ENCODE results near the gene HAUS6. TPM values are rescaled to one million over a fixed set of nuclear protein-coding genes. Genes with fewer than 3 reads are reported as not detected.
"Not testable (repeated sequence)": the region's sequence is repeated elsewhere in the genome, so short reads cannot be mapped to it uniquely, and the experiment has no call there.

Gene HAUS6
- total RNA-seq, 1 donor from 2014 or later: 32.2 TPM

DNA sequence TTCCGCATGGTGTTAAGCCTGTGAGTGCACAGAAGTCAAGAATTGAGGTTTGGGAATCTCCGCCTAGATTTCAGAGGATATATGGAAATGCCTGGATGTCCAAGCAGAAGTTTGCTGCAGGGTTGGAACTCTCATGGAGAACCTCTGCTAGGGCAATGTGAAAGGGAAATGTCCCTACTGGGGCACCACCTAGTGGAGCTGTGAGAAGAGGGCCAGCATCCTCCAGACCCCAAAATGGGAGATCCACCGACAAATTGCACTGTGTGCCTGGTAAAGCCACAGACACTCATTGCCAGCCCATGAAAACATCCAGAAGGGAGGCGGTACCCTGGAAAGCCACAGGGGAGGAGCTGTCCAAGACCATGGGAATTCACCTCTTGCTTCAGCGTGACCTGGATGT is 66.1 kb downstream of the HAUS6 start:
- Mint-ChIP-seq H3K4me3 (no peak overlapping the region), H3K27me3 (peaks cover 9% of the 10 kb centered on the region), H3K4me1 (no peaks in the 10 kb centered on the region), H3K9me3 (no peaks in the 10 kb centered on the region), H3K27ac (no peak overlapping the region), H3K36me3 (ENCODE audit: low read depth) (no peaks in the 10 kb centered on the region)
- no peak for DNase-seq
- intact Hi-C loops (cut with micrococcal nuclease): no loop called here

DNA sequence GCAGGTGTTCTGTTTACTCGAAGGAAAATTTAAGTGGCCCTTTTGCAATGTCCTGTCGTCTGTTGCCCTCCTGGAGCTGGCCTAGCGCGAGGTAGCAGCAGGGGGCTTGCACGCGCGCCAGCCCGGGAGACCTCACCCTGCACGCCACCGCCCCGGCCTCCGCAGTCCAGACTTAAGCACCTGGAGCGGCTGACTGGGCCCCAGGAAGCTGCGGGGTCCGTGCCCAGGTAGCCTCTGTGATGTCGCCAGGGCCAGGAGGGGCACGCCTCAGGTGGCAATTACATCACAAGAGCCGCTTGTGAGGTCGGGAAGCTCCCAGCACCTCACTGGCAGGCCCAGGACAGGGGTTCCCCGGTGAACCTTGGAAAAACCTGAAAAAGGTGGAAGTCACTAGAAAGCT is 69.7 kb downstream of the HAUS6 start, which contains the start of gene SAXO1:
TSS of gene SAXO1 (minus strand) at position 195 of the 400 bp plus-strand sequence. CDS start 301 bp downstream, outside the sequence.
- no peaks in the 10 kb centered on the region for H3K9me3 Mint-ChIP-seq
- intact Hi-C loops (cut with micrococcal nuclease): no loop called here
- H3K4me3 Mint-ChIP-seq: no peak within 1 kb of the TSS
- H3K4me1 Mint-ChIP-seq: peaks cover 4% of the 10 kb centered on the region
- H3K36me3 Mint-ChIP-seq (ENCODE audit: low read depth): no peaks in the 10 kb centered on the region
- H3K27ac Mint-ChIP-seq: no peak within 1 kb of the TSS
- H3K27me3 Mint-ChIP-seq: peaks cover 10% of the 10 kb centered on the region
- DNase-seq: no peak

DNA sequence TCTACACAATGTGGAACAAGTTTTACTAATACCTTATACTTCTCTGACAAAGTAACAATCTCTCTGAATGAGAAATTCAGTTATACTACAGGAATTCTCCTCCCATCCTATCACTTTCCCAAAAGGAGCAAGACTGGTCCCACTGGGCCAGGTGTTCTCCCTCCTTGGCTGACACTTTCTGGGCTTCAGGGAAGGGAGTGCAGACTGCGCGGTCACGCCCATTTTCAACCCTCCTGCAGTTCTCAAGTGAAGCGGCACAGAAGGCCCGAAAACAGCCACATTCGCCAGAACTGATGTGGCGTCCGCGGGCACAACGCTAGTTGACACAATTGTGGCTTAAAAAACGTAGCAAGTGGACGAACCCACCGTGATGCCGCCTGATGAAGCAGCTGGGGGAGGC is 70.3 kb downstream of the HAUS6 start:
- Mint-ChIP-seq H3K9me3 (no peaks in the 10 kb centered on the region), H3K36me3 (ENCODE audit: low read depth) (no peaks in the 10 kb centered on the region), H3K27ac (no peak overlapping the region), H3K27me3 (peaks cover 10% of the 10 kb centered on the region), H3K4me3 (no peak overlapping the region), H3K4me1 (peaks cover 4% of the 10 kb centered on the region)
- intact Hi-C loops (cut with micrococcal nuclease): no loop called here
- no peak for DNase-seq

DNA sequence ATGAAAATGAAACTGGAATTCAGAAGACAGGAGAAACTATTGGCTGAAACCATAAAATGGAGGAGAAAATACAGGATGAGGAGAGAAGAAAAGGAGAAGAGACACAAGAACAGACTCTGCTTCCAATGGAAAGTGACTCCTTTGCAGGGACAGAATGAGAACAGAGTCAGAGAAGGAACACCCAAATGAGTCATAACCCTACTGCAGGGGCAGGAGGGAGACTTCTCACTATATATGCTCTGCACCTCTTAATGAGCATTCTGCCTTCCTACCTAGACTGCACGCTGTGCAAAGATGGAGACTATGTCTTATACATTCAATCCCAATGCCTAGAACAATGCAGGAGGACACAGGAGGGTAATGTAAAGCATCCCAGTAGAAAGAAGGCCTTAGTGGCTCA is 71.8 kb downstream of the HAUS6 start:
- no peaks in the 10 kb centered on the region for H3K36me3 Mint-ChIP-seq (ENCODE audit: low read depth)
- no peak overlapping the region for H3K4me3 Mint-ChIP-seq
- H3K27ac Mint-ChIP-seq: no peak overlapping the region
- no peaks in the 10 kb centered on the region for H3K9me3 Mint-ChIP-seq
- H3K27me3 Mint-ChIP-seq: peaks cover 10% of the 10 kb centered on the region
- DNase-seq: no peak
- H3K4me1 Mint-ChIP-seq: peaks cover 11% of the 10 kb centered on the region
- intact Hi-C loops (cut with micrococcal nuclease): no loop called here

DNA sequence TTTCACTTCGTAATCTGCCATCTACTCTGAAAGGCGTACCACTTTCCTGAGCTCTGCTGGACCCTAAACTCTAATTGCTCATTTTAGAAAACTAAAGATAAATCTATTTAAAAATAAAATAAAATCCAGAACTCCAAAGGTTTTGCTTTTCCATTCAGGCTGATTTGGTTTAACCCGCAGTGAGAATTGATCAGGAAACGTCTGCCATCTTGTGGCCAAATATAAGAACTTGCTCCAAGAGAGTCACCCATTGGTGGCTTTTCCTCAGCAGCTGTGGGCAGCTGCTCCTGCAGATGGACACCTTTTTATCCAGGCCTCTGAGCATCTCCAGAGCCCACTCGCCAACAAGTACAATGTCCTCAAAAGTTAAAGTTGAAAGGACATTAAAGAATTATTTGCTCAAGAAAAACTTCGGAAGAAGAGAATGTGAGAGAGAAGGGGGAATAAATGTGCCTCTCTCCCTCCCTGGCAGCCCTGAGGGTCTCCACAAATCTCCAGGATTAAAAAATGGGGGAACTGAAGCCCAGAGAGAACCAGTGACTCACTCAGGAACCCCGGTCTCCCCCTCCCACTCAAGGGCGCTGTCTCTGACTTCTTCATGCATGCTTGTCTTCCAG is 73.8 kb downstream of the HAUS6 start:
- H3K4me3 Mint-ChIP-seq: no peak overlapping the region

DNA sequence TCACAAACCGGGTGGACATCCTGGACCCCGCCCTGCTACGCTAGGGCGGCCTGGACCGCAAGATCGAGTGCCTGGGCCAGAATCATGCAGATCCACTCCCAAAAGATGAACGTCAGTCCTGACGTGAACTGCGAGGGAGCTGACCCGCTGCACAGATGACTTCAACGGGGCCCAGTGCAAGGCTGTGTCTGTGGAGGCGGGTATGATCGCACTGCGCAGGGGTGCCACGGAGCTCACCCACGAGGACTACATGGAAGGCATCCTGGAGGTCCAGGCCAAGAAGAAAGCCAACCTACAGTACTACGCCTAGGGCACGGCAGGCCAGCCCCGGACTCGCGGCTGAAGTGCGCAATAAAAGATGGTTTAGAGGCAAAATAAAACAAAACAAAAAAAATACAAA is 74.9 kb downstream of the HAUS6 start:
- intact Hi-C loops (cut with micrococcal nuclease): loop anchor here (5.0 to 10.0 kb wide), 2 partner anchors 583 to 1216 kb away; no protein-coding TSS in a partner anchor
- no peak overlapping the region for H3K4me3 Mint-ChIP-seq
- peaks cover 19% of the 10 kb centered on the region for H3K27me3 Mint-ChIP-seq
- H3K4me1 Mint-ChIP-seq: peaks cover 11% of the 10 kb centered on the region
- no peaks in the 10 kb centered on the region for H3K9me3 Mint-ChIP-seq
- H3K27ac Mint-ChIP-seq: no peak overlapping the region
- no peaks in the 10 kb centered on the region for H3K36me3 Mint-ChIP-seq (ENCODE audit: low read depth)
- DNase-seq: no peak

More for the DNA sequence above, 73.8 kb downstream of the HAUS6 start:
- Mint-ChIP-seq H3K36me3 (ENCODE audit: low read depth) (no peaks in the 10 kb centered on the region), H3K27me3 (peaks cover 11% of the 10 kb centered on the region), H3K9me3 (no peaks in the 10 kb centered on the region), H3K27ac (no peak overlapping the region), H3K4me1 (peaks cover 11% of the 10 kb centered on the region)
- intact Hi-C loops (cut with micrococcal nuclease): loop anchor here (1.0 to 10.0 kb wide), 3 partner anchors 584 to 1217 kb away; no protein-coding TSS in a partner anchor
- peak; percentile 81 for DNase-seq

DNA sequence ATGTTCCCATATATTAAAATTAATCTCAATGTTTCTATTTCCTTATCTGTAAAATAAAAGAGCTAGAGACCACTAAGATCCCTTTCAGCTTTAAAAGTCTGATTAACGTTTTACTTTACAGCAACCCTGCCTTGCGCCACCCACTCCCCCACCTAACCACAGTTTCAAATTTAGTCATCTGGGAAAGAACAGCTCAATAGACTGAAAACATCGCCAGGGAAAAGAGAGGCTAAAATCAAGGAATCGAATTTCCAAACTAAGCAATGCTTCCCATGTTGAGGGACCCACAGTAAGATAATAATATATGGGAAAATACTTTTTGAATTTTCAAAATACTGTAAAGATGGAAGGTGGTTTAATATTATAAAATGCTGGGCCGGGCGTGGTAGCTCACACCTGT is 76.3 kb downstream of the HAUS6 start:
- Mint-ChIP-seq H3K4me1 (peaks cover 11% of the 10 kb centered on the region), H3K27ac (no peak overlapping the region), H3K4me3 (no peak overlapping the region), H3K36me3 (ENCODE audit: low read depth) (no peaks in the 10 kb centered on the region), H3K27me3 (peaks cover 27% of the 10 kb centered on the region), H3K9me3 (no peaks in the 10 kb centered on the region)
- DNase-seq: no peak
- intact Hi-C loops (cut with micrococcal nuclease): loop anchor here (5.0 to 10.0 kb wide), 2 partner anchors 582 to 1214 kb away; no protein-coding TSS in a partner anchor

DNA sequence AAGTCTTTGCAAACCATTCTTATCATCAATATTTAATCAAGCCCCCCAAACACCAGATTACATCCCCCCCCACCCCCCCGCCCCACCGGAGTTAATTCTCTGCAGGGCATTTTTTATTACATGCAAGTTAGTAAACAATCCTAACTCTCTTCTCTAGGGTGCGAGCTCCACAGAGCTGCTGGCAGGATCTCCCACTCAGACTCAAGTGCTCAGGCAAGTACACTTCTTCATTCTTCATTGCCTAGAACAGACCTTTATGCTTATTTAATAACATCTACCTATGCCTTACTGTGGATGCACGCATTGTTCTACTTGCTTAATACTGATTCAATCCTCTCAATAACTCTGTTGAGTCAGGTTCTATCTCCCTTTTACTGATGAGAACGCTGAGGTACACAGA is 79.6 kb downstream of the HAUS6 start:
- intact Hi-C loops (cut with micrococcal nuclease): loop anchor here (10.0 kb wide), 1 partner anchor 578 kb away; no protein-coding TSS in a partner anchor
- no peak overlapping the region for H3K4me3 Mint-ChIP-seq
- H3K27me3 Mint-ChIP-seq: peaks cover 24% of the 10 kb centered on the region
- no peaks in the 10 kb centered on the region for H3K9me3 Mint-ChIP-seq
- peaks cover 7% of the 10 kb centered on the region for H3K4me1 Mint-ChIP-seq
- no peak for DNase-seq
- H3K27ac Mint-ChIP-seq: no peak overlapping the region
- no peaks in the 10 kb centered on the region for H3K36me3 Mint-ChIP-seq (ENCODE audit: low read depth)

DNA sequence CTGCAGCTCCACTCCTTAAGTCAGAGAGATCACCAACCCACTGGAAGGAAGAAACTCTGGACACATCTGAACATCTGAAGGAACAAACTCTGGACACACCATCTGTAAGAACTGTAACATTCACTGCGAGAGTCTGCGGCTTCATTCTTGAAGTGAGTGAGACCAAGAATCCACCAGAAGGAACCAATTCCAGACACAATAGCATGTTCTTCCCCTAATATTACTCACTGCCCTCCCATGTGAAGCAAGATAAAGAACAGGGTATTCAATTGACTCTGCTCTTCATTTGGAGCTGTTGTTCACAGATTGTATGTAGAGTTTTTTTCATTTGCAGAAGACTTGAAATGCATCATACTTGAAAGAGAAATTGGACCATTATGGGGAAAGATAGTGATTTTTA is 80.5 kb downstream of the HAUS6 start:
- H3K36me3 Mint-ChIP-seq (ENCODE audit: low read depth): no peaks in the 10 kb centered on the region
- peaks cover 24% of the 10 kb centered on the region for H3K27me3 Mint-ChIP-seq
- H3K27ac Mint-ChIP-seq: no peak overlapping the region
- H3K4me3 Mint-ChIP-seq: no peak overlapping the region
- H3K9me3 Mint-ChIP-seq: no peaks in the 10 kb centered on the region
- H3K4me1 Mint-ChIP-seq: peaks cover 7% of the 10 kb centered on the region
- intact Hi-C loops (cut with micrococcal nuclease): loop anchor here (10.0 kb wide), 1 partner anchor 577 kb away; no protein-coding TSS in a partner anchor
- DNase-seq: no peak

DNA sequence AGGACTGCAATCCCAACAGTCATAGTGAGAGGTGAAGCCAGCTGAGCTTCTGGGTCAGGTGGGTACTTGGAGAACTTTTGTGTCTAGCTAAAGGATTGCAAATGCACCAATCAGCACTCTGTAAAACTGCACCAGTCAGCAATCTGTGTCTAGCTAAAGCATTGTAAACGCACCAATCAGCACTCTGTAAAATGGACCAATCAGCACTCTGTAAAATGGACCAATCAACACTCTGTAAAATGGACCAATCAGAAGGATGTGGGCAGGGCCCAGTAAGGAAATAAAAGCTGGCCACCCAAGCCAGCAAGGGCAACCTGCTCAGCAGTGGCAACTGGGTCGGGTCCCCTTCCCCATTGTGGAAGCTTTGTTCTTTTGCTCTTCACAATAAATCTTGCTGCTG is 81.1 kb downstream of the HAUS6 start:
- H3K27me3 Mint-ChIP-seq: peaks cover 24% of the 10 kb centered on the region
- not testable (repeated sequence) for DNase-seq; H3K4me3 Mint-ChIP-seq; H3K27ac Mint-ChIP-seq; H3K4me1 Mint-ChIP-seq; H3K36me3 Mint-ChIP-seq (ENCODE audit: low read depth); H3K9me3 Mint-ChIP-seq
- intact Hi-C loops (cut with micrococcal nuclease): loop anchor here (10.0 kb wide), 1 partner anchor 577 kb away; no protein-coding TSS in a partner anchor

DNA sequence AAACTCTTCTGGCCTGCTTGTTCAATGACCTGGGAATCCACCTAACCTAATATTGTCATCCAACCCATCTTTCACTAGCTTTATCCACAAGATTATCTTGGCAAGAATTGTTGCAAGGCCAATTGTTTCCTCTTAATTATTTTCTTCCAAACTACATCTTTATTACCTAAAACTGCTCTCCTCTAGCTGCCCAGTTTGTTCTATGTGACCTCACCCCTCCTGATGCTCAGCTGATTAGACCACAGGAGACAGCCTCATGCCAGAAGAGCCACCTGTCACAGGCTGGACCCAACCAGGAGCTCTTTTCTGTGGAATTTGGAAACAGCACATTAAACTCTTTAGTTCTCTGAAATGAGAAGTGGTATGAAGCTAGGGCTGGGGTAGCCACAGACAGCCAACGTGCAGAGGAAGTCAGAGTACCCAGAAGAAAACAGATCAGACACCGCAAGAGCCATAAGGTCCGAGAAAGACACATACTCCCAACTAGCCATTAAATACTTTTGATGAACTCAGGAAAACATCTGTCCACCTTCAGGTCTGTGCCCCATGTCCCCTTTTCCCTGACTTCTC is 81.7 kb downstream of the HAUS6 start:
- H3K36me3 Mint-ChIP-seq (ENCODE audit: low read depth): no peaks in the 10 kb centered on the region
- H3K27ac Mint-ChIP-seq: no peak overlapping the region
- peaks cover 24% of the 10 kb centered on the region for H3K27me3 Mint-ChIP-seq
- intact Hi-C loops (cut with micrococcal nuclease): loop anchor here (10.0 kb wide), 1 partner anchor 576 kb away; no protein-coding TSS in a partner anchor
- no peak for DNase-seq
- H3K4me1 Mint-ChIP-seq: no peaks in the 10 kb centered on the region
- no peak overlapping the region for H3K4me3 Mint-ChIP-seq
- H3K9me3 Mint-ChIP-seq: no peaks in the 10 kb centered on the region

DNA sequence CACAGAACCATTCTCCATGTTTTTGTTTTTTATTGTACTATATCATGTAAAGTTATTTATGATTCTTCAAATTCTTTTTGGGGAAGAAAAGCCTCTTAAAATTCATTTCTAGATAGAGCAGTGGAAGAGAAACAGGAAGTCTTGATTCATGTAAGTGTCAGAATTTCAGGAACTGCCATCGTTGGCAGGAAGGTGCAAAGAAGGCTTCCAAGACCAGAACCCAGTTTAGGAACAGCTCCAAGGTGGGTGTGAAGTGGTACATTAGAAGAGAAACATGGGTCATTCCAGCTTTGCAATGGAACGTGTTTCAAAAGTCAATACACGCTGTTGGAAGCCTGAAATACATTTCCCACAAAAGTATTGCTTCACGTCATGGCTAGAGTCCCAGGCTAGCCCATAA is 84.5 kb downstream of the HAUS6 start:
- peaks cover 12% of the 10 kb centered on the region for H3K27me3 Mint-ChIP-seq

DNA sequence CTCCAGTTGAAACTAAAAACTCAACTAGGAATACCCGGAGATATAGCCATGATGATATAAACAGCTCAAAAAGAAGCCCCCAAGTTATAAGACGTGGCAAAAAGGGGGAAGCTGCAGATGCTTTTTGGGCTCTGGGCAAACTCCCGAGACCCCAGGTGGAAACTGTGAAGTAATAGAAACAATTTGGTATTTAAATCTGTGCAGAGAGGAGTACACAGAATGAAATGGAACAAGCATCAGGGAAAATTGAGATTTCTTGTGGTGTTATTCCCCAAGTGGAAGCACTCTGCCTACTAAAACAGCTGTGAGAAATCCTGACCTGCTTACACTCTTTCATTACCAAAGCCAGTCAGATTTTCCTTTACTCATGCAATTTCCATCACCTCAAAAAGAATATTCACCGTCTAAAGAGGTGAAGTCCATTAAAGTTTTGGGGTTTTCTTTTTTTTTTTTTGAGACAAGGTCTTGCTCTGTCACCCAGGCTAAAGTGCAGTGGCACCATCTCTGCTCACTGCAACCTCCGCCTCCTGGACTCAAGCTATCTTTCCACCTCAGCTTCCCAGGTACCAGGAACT is 93.2 kb downstream of the HAUS6 start:
- intact Hi-C loops (cut with micrococcal nuclease): no loop called here

More for the DNA sequence above, 84.5 kb downstream of the HAUS6 start:
- Mint-ChIP-seq H3K9me3 (no peaks in the 10 kb centered on the region), H3K36me3 (ENCODE audit: low read depth) (no peaks in the 10 kb centered on the region), H3K4me1 (no peaks in the 10 kb centered on the region), H3K4me3 (no peak overlapping the region), H3K27ac (no peak overlapping the region)
- intact Hi-C loops (cut with micrococcal nuclease): no loop called here
- no peak for DNase-seq

More for the DNA sequence above, 93.2 kb downstream of the HAUS6 start:
- DNase-seq: no peak
- no peaks in the 10 kb centered on the region for H3K4me1 Mint-ChIP-seq
- no peak overlapping the region for H3K27ac Mint-ChIP-seq
- no peaks in the 10 kb centered on the region for H3K9me3 Mint-ChIP-seq
- no peaks in the 10 kb centered on the region for H3K36me3 Mint-ChIP-seq (ENCODE audit: low read depth)
- no peak overlapping the region for H3K4me3 Mint-ChIP-seq
- H3K27me3 Mint-ChIP-seq: peaks cover 7% of the 10 kb centered on the region

All from activated CD4-positive, alpha-beta T cell treated with anti-CD3 and anti-CD28 coated beads, Interleukin-2, amount 10 ng/mL, durations not matched to agents 24 days and 14 days (primary cell).